Measurements from ENCODE around the gene RASGRP4.
"Not testable (repeated sequence)": the region's sequence is repeated elsewhere in the genome, so short reads cannot be mapped to it uniquely, and the experiment has no call there.

RASGRP4 gene

DNA sequence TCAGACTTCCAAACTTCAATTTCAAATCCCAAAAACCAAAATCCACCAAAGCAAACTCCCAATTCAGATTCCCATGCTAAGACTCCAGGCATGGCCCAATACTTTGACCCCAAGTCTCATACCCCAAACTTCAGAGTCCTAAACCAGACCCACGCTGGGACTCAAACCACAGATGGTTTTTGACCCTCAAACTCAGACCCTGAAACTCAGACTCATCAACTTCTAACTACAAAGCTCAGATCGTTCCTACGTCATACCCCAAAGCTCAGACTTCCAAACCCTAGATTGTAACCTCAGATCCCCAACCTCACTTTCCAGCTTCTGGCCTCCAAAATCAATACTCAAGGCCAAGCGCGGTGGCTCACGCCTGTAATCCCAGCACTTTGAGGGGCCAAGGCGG lies 19.3 kb upstream of the RASGRP4 start:
- DNase-seq (ENCODE audit: low read depth) = no peak

DNA sequence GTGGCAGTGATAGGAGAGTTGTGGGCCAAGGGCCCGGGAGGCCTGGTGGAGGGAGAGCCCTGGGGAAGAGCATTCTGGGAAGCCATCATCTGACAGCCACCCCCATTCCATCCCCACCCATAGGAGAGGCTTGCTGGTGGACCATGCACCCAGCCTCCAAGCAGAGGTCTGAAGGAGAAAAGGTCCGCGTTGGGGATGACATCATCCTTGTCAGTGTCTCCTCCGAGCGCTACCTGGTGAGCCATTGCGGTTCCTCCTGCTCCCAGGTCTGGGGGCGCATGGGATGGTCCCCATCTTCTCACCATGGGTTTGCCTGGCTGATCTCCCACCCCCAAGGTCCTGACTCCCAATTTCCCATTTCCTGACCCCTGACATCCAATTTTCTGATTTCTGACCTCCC lies 18.0 kb upstream of the RASGRP4 start:
- no peak for DNase-seq (ENCODE audit: low read depth)

DNA sequence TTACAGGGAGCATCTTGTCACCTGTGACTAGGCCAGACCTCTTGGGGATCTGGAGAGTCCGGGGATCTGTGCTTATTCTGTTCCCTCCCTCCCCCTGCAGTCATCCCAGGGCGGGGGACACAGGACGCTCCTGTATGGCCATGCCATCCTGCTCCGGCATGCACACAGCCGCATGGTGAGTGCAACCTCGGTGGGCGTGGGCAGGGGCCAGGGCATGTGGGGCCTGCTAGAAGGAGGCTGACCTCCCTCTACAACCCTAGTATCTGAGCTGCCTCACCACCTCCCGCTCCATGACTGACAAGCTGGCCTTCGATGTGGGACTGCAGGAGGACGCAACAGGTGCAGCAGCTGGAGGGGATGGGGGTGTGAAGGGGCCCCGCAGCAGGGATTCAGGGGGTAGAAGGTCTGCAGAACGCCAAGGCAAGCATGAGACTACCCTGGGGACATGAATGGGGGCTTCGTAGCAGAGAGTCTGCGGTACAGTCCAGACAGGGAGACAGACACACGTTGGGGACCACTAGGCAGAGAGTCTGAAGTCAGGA lies 17.5 kb upstream of the RASGRP4 start:
- no peak for DNase-seq (ENCODE audit: low read depth)

DNA sequence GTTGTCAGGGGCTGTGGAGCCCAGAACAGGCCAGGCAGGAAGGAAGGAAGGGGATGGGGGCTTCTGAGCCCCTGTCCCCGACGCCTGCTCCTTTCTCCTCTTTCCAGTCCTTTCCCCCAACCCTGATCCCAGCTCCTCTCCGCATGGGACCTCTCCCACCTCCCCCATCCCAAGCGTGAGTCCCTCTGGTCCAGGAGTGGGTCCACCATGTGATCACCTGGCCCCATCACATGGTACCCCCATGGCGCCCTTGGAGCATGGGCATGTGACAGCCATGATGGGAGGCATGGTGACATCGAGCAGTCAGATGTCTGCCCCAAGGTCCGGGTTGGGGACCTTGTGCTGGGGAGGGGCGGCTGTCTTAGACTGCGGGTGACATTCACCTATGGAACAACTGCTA lies 16.7 kb upstream of the RASGRP4 start:
- no peak for DNase-seq (ENCODE audit: low read depth)

DNA sequence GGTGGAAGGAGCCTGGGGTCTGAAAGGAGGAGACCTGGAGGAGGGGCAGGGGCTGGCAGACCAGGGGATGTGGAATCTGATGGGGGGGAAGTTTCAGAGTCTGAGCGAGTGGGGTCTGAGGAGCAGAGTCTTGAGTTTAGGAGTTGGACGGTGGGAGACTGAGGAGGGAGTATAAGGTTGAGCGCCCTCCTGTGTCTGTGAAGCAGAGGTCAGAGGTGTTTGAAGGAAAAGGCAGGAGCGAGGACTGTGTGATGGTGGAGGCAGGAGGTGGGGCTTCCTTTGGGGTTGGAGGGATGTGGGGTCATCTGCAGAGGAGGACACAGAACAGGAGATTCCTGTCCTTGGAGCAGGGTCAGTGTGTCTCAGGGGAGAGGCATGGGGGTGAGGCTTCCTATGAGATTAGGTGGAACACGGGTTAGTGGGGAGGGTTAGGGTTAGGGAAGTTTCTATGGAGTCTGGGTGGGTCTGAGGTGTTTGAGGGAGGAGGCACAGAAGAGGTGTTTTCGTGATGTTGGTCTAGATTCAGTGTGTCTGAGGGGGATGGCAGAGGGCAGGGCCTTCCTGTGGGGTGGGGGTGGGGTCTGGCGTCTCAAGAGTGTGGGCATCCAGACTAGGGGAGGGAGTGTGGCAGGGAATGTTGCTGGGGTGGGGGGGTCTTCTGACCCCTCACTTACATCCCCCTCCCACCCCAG lies 15.8 kb upstream of the RASGRP4 start:
- no peak for DNase-seq (ENCODE audit: low read depth)

DNA sequence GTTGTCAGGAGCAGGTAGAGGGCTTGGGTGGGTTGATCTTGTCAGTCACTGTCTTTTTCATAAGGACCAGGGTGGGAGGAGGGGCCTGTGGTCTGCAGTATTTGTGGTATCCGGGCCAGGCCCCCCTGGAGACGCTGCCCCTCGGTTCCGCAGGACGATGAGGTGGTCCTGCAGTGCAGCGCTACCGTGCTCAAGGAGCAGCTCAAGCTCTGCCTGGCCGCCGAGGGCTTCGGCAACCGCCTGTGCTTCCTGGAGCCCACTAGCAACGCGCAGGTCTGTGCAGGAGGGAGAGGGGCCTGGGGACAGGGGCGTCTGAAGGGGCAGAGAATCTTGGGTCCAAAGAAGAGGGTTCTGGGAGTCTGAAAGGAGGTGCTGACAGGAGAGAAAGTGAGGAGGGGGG lies 14.6 kb upstream of the RASGRP4 start:
- DNase-seq (ENCODE audit: low read depth) = no peak

DNA sequence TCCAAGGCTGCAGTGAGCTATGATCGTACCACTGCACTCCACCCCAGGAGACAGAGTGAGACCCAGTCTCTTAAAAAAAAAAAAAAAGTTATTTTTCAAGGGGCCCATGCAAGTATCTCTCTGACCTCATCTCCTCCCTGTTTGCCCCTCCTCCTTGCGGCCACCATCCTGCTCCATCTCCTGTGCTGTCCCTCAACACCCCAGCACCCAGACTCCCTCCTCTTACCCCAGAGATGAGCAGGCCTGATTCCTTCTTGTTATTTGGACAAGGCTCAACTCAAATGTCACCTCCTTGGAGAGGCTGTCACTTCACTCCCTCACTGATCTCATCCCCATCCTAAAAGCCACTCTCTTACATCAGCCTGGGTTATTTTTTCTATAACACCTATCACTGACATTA lies 11.9 kb upstream of the RASGRP4 start:
- DNase-seq (ENCODE audit: low read depth) = no peak

DNA sequence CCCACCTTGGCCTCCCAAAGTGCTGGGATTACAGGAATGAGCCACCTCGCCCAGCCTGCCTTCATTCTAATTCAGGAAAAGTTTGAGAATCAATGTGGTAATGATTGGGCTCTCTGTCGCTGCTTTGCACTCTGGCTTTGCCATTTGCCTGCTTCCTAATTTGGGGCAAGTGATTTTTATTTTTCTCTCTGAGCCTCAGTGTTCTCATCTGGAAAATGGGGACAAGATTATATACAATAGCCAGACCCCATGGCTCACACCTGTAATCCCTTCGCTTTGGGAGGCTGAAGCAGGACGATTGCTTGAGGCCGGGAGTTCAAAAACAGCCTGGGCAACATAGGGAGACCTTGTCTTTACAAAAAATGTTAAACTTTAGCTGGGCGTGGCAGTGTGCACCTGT lies 11.3 kb upstream of the RASGRP4 start:
- no peak for DNase-seq (ENCODE audit: low read depth)

DNA sequence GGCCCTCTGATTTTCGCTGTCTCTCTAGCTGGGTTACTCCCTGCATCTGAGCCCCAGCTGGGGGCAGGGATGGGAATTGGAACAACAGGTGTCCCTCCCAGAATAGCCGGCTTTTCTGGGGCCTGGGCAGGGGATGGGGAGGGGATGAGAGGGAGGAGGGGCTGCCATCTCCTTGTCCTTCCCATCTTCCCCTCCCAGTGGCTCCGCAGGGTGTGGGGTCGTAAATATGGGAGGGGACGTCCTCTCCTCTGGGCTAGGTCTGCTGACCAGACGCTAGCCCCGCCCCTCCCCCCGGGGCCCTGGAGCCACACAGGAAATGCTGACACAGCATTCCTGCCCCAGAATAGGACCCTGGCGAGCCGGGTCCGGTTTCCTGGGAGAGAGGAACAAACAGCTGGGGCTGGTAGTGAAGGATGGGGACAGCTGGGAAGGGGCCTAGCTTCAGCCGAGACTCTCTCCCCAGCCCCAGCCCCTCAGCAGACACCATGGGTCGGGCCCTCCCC lies 8.6 kb upstream of the RASGRP4 start:
- no peak for DNase-seq (ENCODE audit: low read depth)

DNA sequence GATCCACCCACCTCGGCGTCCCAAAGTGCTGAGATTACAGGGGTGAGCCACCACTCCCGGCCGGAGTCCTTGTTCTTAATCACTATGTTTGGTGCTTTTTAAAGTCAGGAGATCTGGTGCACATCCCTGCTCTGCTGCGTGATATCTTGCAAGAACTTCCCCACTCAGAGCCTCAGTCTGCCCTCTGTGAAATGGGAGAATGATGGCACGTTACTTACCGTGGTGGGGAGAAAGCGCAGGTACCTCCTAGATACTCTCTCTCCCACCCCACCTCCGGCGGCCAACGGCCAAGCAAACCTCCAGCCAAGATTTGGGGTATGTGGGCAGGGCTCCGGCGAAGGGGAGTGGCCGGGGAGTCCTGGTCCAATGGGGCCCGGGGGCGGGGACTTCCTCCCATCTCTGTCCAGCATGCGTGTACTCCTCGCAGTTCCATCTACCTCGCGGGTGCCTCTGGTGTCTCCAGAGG lies 7.3 kb upstream of the RASGRP4 start, which contains the start of gene RYR1:
Gene RYR1, plus strand, starts transcription at position 424 of the 466 bp plus-strand sequence. CDS start 139 bp downstream, outside the sequence.
- DNase-seq (ENCODE audit: low read depth) = no peak

DNA sequence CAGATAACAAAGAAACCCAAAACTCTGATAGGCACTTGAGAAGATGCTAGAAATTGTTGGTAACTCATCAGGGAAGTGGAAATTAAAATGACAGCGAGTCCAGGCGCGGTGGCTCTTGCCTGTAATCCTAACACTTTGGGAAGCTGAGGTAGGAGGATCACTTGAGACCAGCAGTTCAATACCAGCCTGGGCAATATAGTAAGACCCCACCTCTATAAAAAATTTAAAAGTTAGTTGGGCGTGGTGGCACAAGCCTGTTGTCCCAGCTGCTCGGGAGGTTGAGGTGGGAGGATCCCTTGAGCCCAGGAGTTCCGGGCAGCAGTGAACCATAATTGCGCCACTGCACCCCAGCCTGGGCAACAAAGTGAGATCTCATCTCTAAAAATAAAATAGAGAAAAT lies 4.9 kb upstream of the RASGRP4 start:
- no peak for DNase-seq (ENCODE audit: low read depth)

DNA sequence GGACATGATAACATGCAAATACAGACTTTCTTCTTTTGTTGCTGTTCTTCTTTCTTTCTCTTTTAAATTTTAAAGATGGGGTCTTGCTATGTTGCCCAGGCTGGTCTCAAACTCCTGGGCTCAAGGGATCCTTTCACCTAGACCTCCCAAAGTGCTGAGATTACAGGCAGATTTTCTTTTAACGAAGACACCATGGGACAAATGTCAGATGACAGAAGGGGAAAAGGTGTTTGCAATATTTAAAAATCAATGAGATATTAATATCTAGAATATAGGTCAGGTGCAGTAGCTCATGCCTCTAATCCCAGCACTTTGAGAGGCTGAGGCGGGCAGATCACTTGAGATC lies 3.8 kb upstream of the RASGRP4 start:
- DNase-seq (ENCODE audit: low read depth) = no peak

DNA sequence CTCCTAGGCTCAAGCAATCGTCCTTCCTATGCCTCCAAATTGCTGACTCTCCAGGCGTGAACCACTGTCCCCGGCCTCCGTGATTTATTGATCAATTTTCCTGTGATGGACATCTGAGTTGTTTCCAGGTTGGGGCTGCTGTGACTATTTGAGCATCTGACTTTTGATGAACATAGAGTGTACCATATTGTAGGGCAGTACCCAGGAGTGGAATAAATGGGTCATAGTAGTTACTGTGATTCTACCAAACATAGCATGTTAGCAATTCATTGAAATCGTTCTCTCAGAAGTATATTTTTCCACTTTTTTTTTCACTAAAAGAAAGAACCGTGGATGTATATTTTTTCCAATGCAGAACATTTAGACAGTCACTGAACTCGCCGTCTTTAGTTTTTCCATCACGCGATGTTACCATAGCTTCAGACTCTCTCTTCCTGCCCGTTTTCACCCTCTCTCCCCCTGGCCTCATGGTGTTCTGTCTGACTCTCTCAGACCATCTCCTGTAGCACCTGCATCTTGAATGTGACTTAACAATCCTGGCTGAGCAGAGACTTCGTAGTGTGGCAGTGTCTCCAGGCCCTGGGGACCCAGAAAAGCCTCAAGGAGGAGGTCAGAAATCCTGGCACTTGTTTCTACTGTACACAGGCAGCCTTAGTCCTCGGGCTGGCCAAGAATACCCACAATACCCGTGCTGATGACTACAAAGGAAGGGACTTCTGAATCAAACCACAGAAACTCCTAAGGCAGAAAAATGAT lies 3.2 kb upstream of the RASGRP4 start:
- no peak for DNase-seq (ENCODE audit: low read depth)

DNA sequence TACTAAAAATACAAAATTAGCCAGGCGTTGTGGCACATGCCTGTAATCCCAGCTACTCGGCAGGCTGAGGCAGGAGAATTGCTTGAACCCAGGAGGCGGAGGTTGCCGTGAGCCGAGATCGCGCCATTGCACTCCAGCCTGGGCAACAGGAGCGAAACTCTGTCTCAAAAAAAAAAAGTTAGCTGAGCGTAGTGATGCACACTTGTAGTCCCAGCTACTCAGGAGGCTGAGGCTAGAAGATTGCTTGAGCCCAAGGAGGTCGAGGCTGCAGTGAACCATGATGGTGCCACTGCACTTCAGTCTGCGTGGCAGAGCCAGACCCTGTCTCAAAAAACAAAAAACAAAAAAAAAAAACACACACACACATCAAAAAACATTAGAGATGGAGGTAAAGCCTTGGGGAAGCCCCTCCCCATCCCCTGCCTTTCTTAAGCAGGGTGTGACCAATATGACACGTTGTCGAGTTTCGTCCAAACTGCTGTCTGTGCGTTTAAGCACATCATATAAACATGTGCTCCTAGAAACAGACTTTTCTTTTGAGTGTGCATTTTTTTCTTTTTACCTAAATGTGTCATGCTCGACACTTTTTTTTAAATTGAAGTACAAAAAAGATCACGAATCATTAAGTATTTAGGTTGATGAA lies 1.1 kb upstream of the RASGRP4 start:
- not testable (repeated sequence) for DNase-seq (ENCODE audit: low read depth)

DNA sequence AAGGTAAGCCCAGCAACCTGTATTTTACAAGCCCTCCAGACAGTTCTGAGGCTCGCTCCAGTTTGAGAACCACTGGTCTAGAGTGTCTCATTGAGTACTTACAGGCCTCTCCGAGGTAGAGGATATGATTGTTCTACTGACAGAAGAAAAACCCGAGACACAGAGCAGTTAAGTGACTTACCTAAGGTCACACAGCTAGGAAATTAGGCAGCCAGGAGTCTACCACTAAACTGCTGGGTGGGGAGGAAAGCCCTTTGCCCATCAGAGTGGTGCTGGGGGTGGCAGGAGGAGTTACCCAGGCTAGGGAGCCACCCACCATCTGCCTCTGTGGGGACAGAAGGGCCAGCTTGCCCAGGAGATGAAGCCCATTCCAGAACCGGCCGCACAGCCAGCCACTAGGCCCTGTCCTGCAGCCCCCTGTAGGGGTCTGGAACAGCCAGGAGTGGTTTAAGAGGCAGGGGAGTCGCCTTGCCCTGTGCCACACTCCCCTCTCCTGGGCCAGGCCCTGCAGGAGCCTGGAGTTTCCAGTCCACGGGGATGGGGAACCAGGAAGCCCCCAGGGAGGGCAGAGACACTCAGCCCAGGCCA lies 703 bp downstream of the RASGRP4 start:
- no peak for DNase-seq (ENCODE audit: low read depth)

DNA sequence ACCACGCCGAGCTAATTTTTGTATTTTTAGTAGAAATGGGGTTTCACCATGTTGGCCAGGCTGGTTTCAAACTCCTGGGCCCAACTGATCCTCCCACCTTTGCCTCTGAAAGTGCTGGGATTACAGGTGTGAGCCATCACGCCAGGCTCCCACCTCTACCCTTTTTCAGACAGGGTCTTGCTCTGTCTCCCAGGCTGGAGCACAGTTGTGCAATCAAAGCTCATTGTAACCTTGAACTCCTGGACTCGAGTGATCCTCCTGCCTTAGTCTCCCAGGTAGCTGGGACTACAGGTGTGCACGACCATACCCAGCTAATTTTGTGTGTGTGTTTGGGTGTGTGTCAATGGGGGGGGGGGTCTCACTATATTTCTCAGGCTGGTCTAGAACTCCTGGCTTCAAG lies 1.7 kb downstream of the RASGRP4 start:
- DNase-seq (ENCODE audit: low read depth) = no peak

DNA sequence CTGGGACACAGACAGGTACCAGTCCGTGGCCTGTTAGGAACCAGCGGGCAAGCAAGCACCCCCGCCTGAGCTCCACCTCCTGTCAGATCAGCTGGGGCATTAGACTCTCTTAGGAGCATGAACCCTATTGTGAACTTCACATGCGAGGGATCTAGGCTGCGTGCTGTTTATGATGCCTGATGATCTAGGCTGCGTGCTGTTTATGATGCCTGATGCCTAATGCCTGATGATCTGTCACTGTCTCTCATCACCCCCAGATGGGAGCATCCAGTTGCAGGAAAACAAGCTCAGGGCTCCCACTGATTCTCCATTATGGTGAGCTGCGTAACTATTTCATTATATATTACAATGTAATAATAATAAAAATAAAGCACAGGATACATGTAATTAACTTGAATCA lies 3.6 kb downstream of the RASGRP4 start:
- DNase-seq (ENCODE audit: low read depth) = no peak

DNA sequence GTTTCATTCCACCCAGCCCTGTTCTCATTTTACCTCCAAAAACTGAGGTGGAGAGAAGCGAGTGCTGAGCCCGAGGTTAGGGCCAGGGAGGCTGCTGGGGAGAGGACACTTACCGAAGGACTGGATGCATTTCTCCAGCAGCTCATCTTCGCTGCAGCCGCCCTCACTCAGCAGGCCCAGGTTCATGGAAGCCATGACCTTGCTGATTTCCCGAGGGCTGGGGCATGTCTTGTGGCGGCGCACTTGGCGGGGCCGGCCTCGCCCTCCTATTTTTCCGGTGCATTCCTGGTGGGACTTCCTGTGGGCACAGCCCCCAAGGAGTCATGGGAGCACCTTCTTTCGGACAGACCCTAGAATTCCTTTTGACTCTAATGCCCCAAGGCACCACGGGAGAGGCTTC lies 4.2 kb downstream of the RASGRP4 start:
- no peak for DNase-seq (ENCODE audit: low read depth)

DNA sequence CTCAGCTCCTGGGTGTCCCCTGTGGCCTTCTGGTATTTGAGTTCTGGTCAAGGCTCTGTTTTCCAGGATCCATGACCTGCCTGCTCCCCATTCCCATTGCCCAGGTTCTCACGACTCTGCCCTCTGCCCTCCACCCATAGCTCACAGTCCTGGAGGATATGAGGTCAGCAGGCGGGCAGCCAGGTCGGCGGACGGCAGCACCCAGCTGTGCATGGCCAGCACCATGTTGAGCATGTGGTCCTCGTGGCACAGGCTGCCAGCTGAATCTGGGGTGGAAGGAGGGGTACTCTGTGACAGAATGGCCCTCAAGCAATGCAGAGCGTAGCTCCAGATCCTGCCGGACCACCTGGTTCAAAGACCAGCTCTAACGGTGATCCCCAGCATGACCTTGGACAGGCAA lies 5.1 kb downstream of the RASGRP4 start:
- DNase-seq (ENCODE audit: low read depth) = no peak

DNA sequence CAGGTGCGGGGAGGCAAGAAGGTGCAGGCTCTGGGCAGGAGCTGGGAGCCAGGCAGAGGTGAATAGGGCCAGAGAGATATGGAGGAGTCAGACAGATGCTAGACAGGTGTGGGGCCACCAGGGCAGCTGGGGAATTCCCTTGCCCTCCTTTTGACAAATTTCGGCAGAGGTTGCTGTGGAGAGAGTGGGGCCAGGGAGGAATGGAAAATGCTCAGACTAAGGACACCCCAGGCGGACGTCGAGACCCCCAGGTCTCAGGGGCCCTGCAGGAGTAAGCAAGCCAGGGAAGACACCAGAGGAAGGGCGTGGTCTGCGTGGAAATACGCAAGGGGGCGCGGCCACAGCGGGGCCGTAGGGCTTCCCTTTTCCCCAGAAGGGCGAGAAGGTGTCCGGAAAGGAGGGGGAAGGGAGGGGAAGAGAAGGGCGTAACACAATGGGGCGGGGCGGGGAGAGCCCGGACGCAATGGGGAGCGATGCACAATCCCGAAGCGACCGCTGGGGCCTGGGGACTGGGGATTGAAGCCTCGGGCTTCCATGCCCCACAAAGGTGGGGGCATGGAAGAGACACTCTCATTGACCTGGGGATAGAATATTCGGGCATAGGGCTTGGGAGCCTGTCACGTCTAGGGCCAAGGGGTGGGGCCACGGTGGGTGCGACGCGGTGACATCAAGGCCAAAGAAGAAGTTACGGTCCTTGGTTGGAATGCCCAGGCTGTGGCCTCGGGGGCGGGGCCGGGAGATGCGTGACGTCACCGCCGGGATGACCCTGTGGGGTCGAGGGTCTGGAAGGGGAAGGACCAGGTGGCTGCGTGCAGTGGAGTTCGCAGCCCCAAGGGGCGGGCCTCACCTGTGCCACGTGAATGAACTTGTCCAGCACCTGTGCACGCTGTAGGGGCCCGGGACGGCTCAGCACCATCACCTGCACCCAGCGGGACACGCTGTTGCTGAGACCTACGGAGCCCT lies 8.2 kb downstream of the RASGRP4 start:
- no peak for DNase-seq (ENCODE audit: low read depth)

DNA sequence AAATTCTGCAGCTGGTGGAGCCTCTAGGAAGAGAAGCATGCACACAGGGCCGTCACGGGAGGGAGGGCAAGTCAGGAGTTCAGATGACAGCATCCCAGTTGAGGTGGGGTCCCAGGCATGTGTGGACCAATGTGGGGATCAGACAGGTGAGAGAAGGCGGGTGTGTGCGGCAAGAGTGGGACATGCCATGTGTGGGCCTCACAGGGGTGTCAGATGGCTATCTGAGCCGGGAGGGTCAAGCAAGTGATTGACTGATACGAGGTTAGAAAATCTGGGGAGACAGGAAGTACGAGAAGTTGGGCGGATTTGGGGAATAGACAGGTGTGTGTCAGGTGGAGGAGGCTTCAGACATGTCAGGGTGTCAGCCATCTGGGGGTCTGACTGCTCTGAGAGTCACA lies 8.9 kb downstream of the RASGRP4 start:
- DNase-seq (ENCODE audit: low read depth) = no peak

All from fibroblast of gingiva (primary cell).